ENCODE results near the gene COL5A1.

Gene COL5A1

DNA sequence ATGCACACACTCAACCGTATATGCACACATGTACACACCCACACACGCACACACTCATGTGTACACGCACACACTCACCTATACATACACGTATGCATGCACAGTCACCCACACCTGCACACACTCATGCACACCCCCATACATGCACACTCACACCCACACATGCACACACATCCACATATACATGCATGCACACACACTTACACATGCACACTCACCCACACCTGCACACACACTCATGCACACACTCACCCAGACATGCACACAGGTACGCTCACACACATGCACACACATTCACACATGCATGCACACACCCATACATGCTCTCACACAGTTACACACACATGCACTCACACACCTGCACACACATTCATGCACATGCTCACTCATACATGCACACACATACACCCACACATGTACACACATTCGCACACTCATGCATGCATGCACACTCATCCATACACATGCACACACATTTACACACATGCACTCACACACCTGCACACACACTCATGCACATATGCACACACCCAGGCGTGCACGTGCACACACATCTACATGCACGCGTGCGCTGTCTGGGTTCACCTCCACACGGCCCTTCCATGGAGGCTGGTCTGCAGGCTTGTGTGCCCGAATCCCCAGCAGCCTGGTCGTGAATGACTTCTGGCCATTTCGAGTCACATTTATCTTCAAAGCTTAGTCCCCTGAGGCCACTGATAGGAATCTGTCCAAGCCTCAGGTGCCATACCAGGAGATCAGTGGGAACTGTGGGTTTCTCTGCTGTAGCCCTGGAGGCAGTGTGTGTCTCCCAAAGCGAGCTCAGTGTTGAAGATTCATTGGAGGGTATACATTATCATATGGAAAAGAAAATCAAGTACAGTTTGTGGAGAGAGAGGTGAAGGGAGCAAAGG, 103.0 kb downstream of the COL5A1 start:
- ATAC-seq (no peak), DNase-seq (no peak)

DNA sequence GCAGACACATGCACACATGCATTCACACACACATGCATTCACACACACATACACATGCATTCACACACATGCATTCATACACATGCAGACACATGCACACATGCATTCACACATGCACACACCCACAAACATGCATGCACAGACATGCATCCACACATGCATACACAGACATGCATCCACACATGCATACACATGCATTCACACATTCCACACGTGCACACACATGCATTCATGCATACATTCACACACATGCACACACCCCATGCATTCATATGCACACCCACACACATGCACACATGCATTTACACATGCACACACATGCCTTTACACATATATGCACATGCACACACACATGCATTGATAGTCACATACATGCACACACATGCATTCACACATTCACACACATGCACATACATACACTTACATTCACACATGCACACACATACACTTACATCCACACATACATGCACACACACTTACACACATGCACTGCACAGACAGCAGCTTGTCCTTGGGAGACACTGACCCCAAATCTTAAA, 106.4 kb downstream of the COL5A1 start:
- ATAC-seq (no peak), DNase-seq (no peak)

DNA sequence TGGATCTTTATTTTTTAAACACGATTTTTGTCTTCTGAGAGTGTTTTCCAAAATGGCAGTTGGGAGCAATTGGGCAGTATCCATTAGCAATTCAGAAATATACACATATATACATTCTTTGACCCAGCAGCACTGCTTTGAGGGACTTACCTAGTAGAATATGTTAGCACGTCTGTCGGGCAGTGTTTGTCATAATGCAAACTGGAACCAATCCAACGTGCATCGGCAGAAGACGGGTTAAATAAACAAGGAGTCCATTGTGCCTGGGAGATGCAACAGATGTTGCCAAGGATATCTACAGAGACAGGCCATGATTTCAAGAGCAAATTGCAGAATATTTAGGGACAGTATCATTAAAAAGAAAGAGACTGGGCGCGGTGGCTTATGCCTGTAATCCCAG, 107.0 kb downstream of the COL5A1 start:
- ATAC-seq (no peak), DNase-seq (no peak)

DNA sequence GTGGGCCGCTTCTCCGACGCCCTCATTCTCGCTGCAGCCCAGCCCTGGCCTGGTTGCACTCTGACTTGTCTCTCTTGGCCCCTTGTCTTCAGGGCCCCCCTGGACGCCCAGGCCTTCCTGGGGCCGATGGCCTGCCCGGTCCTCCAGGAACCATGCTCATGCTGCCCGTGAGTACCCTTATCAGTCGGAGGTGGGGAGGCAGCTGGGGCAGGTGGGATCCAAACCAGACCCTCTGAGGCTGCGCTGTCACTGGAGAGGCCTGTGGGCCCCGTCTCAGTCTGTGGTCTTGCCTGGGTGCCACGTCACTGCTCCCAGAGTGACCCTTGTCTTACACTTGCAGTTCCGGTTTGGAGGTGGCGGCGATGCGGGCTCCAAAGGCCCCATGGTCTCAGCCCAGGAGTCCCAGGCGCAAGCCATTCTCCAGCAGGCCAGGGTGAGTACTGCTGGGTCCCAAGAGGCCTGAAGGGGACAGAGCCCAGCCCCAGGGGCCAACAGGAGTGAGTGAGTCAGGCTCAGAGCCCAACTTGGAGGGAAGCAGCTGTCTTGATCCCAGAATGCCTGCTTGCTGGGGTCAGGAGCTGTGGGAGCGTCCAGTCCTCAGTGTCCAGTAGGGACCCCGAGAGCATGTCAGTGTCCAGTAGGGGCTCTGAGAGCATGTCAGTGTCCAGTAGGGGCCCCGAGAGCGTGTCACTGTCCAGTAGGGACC, 109.0 kb downstream of the COL5A1 start:
- no peak for ATAC-seq
- no peak for DNase-seq

DNA sequence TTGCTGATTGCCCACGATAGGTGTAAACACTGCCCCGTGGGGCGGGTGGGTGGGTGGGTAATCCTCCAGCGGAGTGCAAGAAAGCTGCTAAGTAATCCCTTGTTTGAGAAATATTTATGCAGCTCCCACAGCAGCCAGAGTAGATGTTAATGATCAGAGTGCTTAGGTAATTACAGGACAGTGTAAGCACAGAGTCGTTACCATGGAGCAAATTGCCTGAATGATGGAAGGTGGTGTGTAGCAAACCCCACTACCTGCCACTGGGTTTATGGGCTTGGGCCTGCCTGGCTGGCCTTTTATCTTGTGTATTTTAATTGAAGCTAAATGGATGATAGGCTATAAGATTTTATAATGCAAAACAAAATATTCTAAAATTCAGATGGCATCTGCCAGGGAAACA, 110.0 kb downstream of the COL5A1 start:
- no peak for DNase-seq
- ATAC-seq = no peak

DNA sequence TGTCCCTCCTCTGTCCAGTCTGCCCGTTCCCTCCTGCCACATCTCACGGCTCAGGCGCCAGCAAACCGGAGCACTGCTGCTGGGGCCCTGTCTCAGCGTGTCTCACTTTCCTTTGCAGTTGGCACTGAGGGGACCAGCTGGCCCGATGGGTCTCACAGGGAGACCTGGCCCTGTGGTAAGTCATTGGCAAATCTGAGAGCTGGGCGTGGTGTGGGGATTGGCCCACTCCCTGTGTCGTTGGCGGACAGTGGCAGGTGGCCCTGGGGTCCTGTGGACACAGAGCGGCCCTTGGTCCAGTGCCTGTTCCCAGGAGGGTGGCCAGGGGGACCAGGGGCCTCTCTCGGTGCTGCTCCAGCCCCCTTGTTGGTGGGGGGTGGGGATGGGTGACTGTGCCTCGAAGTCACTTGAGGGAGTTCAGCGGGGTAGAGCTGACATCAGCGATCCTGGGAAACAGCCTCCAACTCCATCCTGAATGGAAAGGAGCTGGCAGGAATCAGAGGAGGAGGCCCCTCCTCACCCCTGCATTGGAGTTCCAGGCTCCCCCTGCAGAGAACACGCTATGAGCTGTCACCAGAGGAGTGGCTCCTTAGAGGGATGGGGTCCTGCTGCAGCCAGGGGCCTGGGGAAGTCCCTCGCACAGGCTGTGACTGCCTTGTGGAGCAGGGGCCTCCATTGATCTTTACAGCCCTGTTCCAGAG, 111.0 kb downstream of the COL5A1 start:
- DNase-seq (no peak), ATAC-seq (no peak)

DNA sequence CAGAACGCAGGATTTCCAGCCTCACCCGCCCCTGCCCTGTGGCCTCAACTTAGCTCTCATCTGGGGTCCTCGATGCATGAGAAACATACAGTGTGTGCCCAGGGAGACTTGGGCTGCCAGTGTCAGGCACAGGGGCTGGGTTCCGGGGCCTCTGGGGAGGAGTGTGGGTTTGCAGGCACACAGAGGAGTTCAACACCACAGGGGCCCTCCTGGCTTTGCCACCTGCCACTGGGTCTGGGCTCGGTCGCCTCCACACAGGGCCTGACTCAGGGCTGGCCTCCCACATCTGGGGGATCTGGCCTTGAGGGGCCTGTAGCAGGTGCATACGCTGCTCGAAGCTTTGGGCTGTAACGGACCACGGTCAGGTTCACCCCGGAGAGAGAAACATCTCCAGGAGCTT, 111.6 kb downstream of the COL5A1 start:
- ATAC-seq (no peak), DNase-seq (no peak)

DNA sequence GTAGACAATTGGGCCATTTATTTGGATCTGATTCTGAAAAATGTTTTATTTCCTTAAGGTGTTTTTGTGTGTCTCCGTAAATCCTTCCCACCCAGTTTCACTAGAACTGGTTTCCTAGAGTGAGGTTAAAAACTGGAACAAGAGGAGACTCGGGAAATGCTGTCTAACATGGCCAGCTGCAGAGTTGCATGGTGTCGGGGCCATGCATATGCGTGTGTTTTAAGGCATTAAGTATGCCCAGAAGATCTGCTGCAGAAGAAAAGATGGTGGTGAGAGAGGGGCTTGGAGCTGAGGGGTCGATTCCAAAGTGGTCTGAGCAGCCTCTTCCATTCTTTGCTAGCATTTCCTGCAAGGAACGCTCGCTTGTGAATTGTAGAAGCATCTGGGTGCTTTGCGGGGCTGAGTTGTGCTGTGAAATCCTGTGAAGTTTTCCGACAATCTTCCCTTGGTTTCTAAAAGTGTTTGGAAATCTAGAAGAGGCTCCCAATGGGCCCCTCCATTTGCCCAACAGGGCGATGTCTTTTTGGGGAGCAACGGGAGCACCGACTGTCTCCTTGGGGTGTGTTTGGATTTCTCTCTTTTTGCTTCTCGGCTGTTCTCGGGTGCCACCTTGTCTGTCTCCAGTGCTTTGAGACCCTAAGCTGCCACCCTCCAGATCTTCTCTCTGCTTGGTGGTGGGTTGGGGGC, 113.8 kb downstream of the COL5A1 start:
- DNase-seq (no peak), ATAC-seq (no peak)

DNA sequence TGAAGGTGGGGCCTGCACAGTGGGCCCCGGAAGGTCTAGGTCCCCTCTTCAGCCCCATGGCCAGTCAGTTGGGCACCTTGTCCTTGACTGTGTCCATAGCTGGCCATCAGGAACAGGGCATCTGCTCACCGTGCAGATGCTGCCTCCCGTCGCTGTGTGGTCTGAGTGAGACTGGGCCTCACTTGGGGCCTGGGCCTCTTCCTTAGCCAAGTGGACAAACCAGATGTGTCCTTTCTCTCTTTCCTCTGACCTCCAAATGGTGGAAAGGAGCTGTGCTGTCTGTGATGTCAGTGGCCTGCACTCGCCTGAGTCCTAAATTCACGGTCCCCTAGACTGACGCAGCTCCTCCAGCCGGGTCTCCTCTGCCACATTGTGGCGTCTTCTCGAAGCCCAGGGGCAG, 114.5 kb downstream of the COL5A1 start:
- no peak for ATAC-seq

DNA sequence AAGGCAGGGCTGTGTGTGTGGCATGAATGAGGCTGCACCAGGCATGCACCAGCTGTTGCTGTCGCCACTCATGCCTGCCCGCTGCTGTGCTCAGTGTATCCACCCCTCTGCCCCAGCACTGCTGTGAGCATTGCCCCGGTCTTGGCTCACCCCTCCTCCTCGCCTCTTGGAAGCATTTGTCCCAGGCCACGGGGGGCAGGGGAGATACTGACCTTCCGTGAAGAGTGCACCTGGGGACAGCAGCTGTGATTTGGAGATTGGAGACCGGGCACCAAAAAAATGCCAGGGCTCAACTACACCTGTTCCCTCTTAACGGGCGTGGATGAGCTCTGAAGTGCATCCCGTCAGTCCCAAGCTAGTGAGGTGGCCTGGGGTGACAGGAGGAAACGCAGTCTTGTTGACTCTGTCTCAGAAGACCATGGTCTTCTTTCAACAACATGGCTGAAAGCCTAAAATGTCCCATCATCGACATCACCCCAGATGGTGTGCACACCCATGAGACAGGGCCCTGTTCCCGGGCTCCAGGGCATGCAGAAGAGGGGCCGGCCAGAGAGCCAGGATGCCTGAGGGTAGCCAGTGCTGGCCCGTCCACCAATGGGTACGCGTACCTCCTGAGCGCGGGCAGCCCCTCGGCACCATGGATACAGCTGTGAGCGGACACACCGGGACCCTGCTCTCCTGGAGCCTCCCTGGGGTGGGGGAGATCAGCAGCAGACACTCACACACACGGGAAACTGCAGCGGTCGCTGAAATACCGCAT, 115.8 kb downstream of the COL5A1 start:
- DNase-seq (no peak), ATAC-seq (no peak)

More for the DNA sequence above, 114.5 kb downstream of the COL5A1 start:
- DNase-seq = no peak

DNA sequence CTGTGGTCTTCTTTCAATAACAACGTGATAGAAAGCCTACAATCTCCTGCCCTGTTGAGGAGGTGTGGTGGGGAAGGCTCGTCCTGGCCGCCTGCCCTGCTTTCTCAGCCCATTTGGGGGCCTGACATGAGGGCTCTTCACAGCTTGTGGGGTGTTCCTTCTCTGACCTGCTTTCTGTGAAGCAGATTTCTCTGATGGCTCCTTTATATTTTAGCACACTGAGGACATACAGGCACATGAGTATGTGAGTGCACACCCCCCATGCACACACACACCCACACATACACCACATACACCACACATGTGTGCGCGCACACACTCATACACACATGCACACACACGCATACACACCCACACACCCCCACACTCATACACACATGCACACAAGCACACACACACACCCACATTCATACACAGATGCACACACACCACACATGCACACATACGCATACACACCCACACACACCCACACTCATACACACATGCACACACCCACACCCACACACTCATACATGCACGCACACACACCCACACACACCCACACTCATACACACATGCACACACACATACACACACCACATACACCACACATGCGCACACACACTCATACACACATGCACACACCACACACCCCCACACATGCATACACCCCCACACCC, 117.5 kb downstream of the COL5A1 start:
- no peak for ATAC-seq
- no peak for DNase-seq

DNA sequence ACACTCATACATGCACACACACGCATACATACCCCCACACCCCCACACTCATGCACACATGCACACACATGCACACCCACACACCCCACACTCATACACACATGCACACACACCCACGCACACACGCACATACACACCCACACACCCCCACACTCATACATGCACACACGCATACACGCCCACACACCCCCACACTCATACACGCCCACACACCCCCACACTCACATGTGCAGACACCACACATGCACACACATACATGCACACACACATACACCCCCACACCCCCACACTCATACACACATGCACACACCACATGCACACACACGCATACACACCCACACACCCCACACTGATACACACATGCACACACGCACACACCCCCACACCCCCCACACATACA, 118.3 kb downstream of the COL5A1 start:
- DNase-seq (no peak), ATAC-seq (no peak)

DNA sequence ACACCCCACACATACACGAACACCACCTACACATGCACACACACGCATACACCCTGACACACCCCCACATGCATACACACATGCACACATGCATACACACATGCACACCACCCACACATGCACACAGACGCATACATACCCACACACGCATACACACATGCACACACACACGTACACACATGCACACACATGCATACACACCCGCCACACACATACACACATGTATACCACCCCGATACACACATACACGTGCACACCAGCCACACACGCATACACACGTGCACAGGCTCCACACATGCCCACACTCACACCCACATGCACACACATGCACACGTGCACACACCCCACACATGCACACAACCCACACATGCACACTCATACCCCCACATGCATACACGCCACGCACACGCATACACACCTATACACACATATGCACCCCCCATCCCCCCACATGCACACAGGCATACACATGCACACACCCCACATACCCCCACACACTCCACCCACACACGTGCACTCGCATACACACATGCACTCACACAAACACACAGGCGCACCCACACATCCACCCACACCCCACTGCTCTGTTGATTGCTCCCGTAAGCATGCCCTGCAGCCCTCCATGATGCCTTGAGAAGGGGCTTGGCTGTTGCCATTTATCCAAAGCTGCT, 119.3 kb downstream of the COL5A1 start:
- DNase-seq (no peak), ATAC-seq (no peak)

DNA sequence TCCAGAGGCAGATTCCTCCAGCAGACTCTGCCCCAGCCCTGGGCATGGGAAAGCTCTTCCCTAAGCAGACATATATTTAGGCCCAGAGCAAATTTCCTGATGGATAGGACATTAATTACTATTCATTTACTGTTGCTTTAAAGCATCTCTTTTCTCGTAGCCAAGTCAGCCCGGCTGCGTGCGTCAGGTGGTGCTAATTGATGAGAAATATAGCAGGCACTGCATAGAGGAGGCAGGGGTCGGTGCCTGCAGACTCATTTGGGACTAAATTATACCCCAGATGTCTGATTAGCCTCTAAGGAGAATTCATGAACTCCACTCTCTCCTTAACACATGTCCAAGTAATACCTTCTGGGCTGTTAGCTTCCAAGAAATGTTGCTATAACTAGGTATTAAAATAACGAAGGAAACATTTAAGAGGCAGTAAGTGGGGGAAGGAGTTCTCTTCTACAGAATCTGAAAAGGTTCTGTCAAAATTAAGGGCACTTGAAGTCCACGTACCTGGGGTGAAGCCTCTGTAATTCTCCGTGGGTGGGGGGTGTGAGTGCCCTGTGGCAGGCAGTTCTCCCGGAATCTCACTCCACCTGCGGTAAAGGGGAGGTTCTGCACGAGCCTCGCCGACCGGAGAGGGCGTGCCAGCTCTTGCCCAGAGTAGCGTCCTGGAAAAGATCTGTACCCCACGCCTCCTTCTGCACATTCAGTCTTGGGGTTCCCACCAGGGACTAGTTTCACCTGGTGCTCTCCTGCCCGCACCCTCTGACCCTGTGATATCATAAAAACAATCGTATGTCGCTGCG, 123.1 kb downstream of the COL5A1 start:
- DNase-seq (no peak), ATAC-seq (no peak)

DNA sequence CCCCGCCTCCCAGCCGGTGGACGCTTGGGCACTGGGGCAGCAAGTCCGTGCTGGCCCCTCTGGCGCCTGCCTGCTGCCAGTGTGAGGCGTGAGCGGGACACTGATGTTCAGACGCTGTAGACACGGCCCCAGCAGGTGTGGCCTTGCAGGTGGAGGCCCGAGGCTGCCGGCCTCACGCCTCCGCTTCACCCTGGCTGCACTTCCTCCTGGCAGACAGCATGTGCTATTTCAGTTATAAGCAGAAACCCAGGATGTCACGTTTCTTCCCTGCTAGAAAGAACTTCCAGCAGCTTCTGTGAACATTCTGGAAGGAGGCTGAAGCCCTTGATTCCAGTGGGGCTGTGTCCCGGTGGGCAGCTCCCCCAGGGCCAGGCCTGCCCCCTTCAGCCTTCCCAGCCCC, 124.2 kb downstream of the COL5A1 start:
- DNase-seq (no peak), ATAC-seq (no peak)

DNA sequence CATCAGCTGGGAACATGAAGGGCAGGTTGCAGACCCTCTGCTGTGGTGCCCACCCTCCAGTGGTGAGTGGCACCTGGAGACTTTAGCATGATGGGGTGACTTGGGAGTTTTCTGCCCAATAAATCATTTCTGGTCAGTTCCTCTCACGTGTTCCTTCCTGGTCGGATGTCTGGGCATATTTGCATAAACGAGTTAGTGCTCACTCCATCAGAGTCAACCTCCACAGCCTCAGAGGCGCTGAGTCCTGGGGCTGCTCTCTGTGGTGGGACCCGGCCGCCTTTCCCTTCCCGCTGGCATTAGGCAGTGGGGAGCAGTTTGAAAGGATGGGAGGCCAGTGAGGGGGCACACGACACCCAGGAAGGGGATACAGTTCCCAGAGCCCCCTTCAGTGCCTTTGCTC, 125.0 kb downstream of the COL5A1 start:
- no peak for DNase-seq
- ATAC-seq = no peak

DNA sequence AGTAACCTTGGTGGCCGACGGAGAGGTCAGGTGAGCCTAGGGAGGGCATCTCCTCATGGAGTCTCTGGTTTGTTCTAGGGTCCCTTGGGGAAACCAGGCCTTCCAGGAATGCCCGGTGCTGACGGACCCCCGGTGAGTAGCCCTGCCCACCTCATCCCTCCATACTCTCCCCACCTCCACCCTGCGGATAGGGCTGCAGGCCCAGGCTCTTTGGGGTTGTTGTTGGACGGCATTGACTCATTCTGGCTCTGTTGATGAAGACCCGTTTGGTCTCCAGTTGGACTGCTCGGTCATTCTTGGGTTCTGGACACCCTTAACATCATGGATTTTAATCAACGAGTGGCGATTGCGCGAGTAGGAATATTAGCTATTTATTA, 126.7 kb downstream of the COL5A1 start:
- DNase-seq = no peak
- ATAC-seq = no peak

DNA sequence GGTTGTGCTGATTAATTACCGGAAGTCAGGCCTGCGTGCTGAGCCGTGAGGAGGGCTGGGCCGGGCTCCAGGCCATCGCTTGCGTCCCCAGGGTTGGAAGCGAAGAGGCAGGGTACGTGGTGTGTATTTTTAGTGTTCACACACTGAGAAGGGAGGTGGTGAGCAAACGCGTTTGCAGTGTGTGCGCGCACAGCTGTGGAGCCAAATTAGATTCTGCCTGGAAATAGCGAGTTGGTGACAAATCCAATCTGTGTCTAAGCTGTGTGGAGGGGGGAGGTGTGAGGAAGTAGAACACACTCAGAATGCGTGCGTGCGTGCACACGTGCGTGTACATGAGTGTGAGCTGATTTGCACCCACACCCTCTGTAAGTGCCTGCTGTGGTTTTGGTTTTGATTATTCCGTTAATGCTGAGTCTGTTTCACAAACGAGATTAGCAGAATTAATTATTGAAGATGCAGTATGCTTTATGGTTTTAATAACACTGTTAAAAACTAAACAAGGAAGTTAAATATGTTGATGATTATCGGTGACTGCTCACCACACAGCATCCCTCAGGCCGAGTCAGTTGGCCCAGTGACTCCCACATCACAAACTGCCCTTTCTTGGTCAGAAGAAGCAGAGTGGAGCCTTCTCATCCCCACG, 127.2 kb downstream of the COL5A1 start:
- ATAC-seq (no peak), DNase-seq (no peak)

Data from stimulated activated naive CD8-positive, alpha-beta T cell treated with anti-CD3 and anti-CD28 coated beads, Interleukin-15, Interleukin-2, amounts not matched to agents 100 U/mL and 50 U/mL, for 24 hours (primary cell).